Prostate gland (tissue), 2 donors: ENCODE measurements around the gene IP6K1.

ENCODE experiments used
- CTCF ChIP-seq, 4 experiments: fragments of 200-600 bp in 2 of 4; fragments of 450-650 bp in 2 of 4; sonication (generic) in 2 of 4; IDR thresholded peaks; 1 replicate in 3 of 4; 2 replicates in 1 of 4; pipeline ENCODE4 v1.5.1; 2016 to 2019; ENCODE audit warnings: antibody characterized with exemption in 4 of 4, mild to moderate bottlenecking in 2 of 4, moderate library complexity in 2 of 4
- POLR2A ChIP-seq: fragments of 450-650 bp; IDR thresholded peaks from one replicate; pipeline ENCODE4 v1.6.1; 2016; ENCODE audit warnings: antibody characterized with exemption, mild to moderate bottlenecking
- POLR2AphosphoS5 ChIP-seq: sonication (generic); formaldehyde crosslinking; IDR thresholded peaks from one replicate; pipeline ENCODE4 v1.6.1; 2017; ENCODE audit warnings: antibody characterized with exemption

- no peak for TF ChIP-seq POLR2A
- no peak for TF ChIP-seq CTCF (IDR thresholded peaks at IDR 0.05)
- no peak for TF ChIP-seq POLR2AphosphoS5
Observed at GRCh38 chr3:49722896-49723295, 63.4 kb downstream of the IP6K1 start.
